ENCODE measurements around the gene STRBP. TPM values are rescaled to one million over a fixed set of nuclear protein-coding genes. Genes with fewer than 3 reads are reported as not detected.
A peak's percentile ranks its signal among the peaks of the same experiment; 100 is the strongest.
"Not testable (repeated sequence)": the region's sequence is repeated elsewhere in the genome, so short reads cannot be mapped to it uniquely, and the experiment has no call there.

The STRBP gene
- total RNA-seq, 1 experiment from 2014 or later = 10.6 TPM

GRCh38 chr9:123250504-123250903 lies 17.9 kb downstream of the STRBP start:
- DNase-seq (ENCODE audit: low read depth) = no peak

DNA sequence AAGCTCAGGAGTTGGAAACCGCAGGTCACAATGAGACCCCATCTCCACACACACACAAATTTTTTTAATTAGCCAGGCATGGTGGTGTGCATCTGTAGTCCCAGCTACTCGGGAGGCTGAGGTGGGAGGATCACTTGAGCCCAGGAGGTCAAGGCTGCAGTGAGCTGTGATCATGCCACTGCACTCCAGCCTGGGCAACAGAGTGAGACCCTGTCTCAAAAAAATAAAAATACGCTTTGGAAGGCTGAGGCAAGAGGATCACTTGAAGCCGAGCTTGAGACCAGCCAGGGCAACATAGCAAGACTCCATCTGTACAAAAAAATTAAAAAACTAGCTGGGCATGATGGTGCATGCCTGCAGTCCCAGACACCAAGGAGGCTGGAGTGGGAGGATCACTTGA lies 19.2 kb downstream of the STRBP start:
- not testable (repeated sequence) for DNase-seq (ENCODE audit: low read depth)

DNA sequence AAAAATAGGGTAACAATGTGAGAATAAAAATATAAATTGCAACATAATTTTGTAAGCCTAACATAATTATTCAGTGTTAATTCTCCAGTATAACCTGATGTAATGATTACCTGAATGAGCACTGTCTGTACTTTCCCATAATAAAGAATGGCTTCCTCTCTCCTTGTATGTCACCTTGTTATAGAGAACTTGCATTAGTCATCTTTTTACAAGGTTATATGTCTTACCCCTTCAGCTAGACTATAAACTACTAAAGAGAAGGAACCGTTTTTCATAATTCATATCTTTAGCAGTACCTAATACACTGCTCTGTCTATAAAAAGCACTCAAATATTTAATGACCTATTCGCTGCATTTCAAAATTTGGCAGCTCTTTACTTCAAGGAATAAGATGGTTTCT lies 19.8 kb downstream of the STRBP start:
- no peak for DNase-seq (ENCODE audit: low read depth)

DNA sequence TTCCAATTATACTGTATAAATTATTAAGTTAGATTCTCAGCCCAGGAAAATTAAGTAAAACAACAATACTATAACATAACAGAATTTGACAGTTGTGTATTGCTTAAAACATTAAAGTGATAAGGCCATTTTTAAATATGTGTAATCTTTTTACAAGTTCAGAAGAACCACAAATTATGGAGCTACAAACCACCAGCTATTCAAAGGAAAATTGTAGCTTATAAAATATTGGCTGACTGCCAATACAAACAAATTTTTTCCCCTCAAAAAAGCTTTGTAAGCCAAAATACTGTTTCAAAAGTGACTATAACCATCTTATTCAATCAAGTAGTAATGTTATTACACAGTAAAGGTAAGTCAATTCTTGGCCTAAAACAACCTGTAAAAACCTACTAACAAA lies 21.9 kb downstream of the STRBP start:
- peak; percentile 3 for DNase-seq (ENCODE audit: low read depth)

DNA sequence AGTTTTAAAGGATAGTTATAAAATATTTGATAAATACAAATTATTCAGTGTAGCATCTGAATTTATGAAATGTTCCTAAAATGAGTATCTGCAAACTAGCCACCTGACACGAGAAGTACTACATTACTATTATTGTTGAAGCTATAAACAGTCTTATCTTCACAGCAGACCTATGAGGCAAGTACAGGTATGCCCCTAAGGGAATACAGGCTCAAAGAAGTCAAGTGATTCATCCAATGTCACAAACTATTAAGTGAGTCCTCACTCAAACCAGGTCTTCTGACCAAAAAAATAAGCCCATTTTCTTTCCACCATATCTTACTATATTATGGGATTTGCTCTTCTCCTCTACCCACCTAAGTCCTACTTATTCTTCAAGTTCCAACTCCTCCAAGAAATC lies 28.7 kb downstream of the STRBP start:
- DNase-seq (ENCODE audit: low read depth) = no peak

- no peak for DNase-seq (ENCODE audit: low read depth)
Measured at GRCh38 chr9:123238365-123238764, 30.0 kb downstream of the STRBP start.

GRCh38 chr9:123237220-123237619 lies 31.2 kb downstream of the STRBP start:
- DNase-seq (ENCODE audit: low read depth) = no peak

DNA sequence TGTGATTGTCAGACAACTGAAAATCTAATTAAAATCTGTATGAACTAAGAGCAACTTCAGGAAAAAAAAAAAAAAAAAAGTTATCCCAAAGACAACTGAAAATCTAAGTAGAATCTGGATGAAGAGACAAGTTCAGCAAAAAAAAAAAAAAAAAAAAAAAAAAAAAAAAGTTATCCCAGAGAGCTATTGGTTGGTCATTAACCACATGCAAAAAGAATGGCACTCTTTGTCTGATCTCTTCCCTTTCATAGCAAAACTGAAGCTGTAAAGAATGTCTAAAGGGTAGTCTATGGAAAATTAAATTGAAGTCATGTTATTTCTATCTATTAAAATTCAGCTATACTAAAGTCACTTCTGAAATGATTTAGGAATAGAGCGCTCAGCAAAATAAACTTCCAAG lies 32.9 kb downstream of the STRBP start:
- DNase-seq (ENCODE audit: low read depth) = no peak

GRCh38 chr9:123234853-123235252 lies 33.5 kb downstream of the STRBP start:
- no peak for DNase-seq (ENCODE audit: low read depth)

DNA sequence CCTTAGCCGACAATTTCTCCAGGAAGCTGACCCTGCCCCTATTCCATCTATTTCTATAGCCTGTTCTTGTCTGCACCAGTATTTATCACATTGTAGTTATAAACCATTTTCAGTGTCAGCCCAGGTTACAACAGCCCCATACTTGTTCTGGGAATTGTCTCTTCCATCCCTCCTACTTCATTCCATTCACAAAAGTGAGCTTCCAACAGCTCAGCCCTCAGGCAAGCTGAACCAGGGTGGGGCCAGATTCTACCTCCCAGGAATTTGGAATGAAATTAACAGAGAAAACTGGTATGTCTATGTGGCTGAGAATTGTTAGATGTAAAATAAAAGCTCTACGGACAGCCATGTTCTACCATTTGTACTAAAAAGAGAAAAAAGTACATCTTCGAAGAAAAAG lies 36.1 kb downstream of the STRBP start:
- DNase-seq (ENCODE audit: low read depth) = no peak

DNA sequence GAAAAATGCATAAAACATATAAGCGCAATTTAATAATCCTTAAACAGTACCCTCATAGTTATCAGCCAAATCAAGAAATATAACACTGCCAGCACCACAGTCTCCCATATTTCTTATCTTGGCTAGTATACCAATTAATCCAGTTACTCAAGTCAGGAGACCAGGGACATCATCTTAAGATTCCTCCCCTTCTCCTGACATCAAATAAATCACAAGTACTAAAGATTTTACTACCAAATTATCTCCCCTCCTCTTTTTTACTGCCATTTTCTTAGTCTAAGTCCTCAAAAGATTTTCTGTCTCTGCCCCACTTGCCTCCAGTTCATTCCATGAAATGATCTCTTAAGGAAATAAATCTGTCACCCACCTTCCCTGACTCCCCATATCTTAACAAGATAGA lies 37.0 kb downstream of the STRBP start:
- no peak for DNase-seq (ENCODE audit: low read depth)

GRCh38 chr9:123228967-123229366 lies 39.4 kb downstream of the STRBP start:
- no peak for DNase-seq (ENCODE audit: low read depth)

DNA sequence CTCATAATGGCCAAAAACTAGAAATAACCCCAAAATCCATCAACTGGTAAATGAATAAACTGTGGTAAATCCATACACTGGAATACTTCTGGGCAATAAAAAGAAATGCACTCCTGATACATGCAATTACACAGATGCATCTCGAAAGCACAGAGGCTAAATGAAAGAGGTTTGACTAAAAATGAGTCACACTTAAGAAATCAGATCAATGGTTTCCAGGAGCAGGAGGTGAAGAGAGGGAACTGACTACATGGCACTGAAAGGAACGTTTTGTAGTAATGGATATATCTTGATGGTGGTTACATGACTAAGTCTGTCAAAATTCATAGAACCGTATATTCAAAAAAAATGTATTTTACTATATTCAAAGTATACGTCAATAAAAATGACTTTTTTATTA lies 42.4 kb downstream of the STRBP start:
- peak; percentile 28 for DNase-seq (ENCODE audit: low read depth)

DNA sequence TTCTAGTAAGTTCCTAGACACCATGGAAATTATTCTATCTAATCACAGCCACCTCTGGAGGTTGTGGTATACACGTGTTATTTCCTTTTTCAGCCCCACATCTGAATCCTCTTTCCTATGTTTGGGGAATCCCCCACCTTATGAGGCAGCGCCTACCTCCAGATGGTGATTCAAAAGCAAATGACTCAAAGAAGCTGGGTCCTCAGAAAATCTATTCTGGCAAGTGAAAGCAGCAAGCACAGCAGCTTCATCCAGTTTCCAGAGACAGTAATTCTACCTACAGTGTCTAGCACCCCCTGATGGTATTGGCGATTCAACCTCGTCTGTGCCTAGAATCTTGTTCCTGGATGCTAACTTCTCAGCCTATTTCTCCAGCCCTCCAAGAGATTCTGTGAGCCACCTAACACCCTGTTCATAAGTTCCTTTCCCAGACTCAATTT lies 43.0 kb downstream of the STRBP start:
- DNase-seq (ENCODE audit: low read depth) = peak; percentile 72

GRCh38 chr9:123220127-123220526 lies 48.3 kb downstream of the STRBP start:
- DNase-seq (ENCODE audit: low read depth) = no peak

DNA sequence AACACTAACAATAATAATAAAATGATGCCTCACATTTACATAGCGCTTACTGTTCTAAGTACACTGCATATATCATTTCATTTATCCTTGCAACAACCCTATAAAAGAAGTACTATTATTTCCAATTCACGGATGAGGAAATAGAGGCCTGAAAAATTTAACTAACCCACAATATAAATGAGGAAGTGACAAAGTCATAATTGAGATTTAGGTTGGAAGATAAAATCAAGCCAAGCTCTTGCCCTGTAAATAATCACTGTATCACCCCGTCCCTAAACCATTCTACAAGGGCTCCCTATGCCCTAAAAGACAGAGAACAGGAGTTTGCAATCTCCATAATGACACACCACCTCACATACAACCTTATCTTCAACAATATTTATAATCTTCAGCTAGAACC lies 49.6 kb downstream of the STRBP start:
- no peak for DNase-seq (ENCODE audit: low read depth)

DNA sequence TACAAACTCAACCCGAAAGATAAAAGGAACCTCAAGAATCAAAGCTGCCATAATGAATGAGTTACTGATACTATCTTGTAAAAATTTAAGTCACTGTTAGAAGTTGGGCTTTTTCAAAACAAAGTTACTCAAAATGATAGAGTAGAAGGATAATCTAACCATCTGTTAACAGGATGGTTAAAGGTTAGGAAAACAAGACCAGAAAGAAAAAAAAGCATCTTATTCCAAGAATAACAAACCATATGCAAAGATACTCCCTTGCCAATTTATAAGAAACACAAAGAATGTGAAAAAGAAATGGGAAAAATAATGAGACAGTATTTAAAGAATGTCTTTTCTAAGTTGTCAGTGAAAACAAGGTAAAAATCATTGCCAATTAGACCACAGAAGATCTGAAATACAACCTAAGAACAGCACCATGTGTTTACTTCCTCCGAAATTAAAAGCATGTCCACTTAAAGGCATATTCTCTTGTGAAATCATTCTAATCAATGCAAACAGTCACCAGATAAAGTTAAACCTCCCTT lies 51.2 kb downstream of the STRBP start:
- no peak for DNase-seq (ENCODE audit: low read depth)

- DNase-seq (ENCODE audit: low read depth) = no peak
Measured at GRCh38 chr9:123216251-123216797, 52.1 kb downstream of the STRBP start.

DNA sequence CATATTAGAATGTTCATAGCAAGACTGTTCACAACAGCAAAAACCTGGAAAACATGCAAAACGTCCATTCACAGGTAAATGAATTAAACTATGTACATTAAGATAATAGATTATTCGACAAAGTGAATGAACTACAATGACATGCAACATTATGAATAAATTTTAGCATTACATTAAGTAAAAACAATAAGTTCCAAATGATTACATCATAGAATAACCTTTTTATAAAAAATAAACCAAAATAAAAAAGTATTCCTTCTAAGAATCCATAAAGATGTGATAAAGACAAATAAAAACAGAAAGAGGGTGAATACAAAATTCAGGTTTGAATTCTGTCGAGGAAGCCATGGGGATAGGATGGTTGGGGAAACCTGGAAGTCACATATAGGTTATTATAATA lies 57.3 kb downstream of the STRBP start:
- DNase-seq (ENCODE audit: low read depth) = no peak

DNA sequence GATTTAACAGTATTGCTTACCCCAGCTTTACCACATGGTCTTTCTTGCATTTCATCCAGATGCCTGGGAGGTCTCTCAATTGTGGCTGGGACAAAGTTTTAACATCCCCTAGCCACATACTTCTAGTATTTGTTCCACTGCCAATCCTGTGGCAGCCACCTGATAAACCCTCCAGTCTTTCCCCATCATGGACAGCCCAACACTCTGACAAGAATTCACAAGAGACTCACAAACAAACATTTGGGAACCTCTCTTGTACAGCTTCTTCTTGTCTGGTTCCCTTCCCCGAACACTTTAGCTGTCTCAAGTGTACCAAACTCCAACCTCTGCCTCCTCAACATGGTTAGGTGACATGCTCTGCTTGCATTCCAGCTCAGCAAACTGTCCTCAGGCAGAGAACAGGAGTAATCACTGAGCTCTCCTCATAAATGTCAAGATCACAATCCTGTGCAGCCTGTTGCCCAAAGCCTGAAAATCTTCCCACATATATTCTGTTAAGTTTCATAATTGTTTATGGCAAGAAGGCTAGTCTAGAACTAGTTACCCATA lies 59.7 kb downstream of the STRBP start:
- no peak for DNase-seq (ENCODE audit: low read depth)

DNA sequence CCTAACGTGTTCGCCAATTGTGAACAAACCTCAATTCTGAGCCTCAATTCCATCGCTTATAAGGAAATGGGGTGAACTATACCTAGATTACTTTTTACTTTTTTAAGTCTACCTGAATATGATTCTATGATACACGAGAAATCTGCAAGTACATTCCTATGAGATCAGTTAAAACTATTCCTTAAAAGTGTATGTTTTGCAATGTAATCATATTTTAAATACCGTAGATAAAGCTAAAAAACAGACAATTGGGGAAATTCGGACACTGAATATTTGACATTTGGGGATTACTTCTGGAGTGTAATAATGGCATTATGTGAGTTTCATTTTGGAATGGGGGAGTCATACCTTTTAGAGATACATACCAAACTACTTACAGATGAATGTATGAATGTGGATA lies 62.3 kb downstream of the STRBP start:
- no peak for DNase-seq (ENCODE audit: low read depth)

GRCh38 chr9:123201083-123201482 lies 67.3 kb downstream of the STRBP start:
- DNase-seq (ENCODE audit: low read depth) = no peak

GRCh38 chr9:123200469-123200868 lies 67.9 kb downstream of the STRBP start:
- not testable (repeated sequence) for DNase-seq (ENCODE audit: low read depth)

DNA sequence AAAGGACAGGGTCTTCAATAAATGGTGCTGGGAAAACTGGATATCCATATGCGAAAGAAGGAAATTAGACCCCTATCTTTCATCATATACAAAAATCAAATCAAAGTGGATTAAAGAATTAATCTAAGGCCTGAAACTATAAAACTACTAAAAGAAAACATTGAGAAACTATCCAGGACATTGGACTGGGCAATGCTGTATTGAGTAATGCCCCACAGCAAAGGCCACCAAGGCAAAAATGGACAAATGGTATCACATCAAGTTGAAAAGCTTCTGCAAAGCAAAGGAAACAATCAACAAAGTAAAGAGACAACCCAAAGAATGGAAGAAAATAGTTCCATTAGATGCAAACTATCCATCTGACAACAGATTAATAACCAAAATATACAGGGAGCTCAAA lies 72.3 kb downstream of the STRBP start:
- no peak for DNase-seq (ENCODE audit: low read depth)

Measured in RPMI7951 (cell line).